ENCODE results near the gene CHAF1B. TPM values are rescaled to one million over a fixed set of nuclear protein-coding genes. Genes with fewer than 3 reads are reported as not detected.
"Not testable (repeated sequence)": the region's sequence is repeated elsewhere in the genome, so short reads cannot be mapped to it uniquely, and the experiment has no call there.

CHAF1B gene
- polyA plus RNA-seq (2013, experiment 1 of 2; ENCODE audit: insufficient read length) = 11.5 TPM
- 3.4 TPM for polyA plus RNA-seq (2013, experiment 2 of 2; ENCODE audit: insufficient read length)

- peak; percentile 67 for DNase-seq
These were observed at the start of gene CHAF1B for GRCh38 chr21:36385233-36386030. Gene CHAF1B (plus strand): TSS chr21:36385392. CDS start chr21:36386137, 745 bp downstream.

- peak; percentile 83 for DNase-seq
These were observed 48.1 kb upstream of the CHAF1B start for GRCh38 chr21:36337099-36337509.

DNA sequence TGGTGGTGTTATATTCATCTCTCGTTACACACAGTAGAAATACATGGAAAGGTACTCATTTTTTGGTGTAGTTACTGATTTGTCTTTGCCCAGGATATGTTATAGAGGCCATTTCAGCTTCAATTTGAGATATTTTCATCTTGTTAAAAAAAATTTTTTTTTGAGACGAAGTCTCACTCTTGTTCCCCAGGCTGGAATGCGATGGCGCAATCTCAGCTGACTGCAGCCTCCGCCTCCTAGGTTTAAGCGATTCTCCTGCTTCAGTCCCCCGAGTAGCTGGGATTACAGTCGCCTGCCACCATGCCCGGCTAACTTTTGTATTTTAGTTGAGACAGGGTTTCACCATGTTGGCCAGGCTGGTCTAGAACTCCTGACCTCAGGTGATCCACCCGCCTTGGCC is 46.2 kb upstream of the CHAF1B start:
- no peak for DNase-seq

- not testable (repeated sequence) for DNase-seq
These were observed 42.6 kb upstream of the CHAF1B start for GRCh38 chr21:36342581-36342980.

DNA sequence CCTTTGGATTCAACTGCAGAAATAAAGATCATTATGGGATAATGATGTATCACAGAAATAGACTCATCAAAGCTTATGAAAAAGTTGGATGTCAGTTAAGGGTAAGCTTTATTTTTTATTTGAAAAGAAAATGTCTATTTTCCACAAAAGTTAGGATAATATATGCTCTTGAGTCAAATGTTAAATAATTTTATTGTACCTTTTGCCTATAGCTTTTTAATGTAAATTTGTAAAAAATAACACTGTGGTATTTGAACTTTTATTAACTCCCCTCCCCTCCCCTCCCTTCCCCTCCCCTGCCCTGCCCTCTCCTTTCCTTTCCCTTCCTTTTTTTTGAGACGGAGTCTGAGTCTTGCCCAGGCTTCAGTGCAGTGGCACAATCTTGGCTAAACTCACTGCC is 40.3 kb upstream of the CHAF1B start:
- DNase-seq = no peak

DNA sequence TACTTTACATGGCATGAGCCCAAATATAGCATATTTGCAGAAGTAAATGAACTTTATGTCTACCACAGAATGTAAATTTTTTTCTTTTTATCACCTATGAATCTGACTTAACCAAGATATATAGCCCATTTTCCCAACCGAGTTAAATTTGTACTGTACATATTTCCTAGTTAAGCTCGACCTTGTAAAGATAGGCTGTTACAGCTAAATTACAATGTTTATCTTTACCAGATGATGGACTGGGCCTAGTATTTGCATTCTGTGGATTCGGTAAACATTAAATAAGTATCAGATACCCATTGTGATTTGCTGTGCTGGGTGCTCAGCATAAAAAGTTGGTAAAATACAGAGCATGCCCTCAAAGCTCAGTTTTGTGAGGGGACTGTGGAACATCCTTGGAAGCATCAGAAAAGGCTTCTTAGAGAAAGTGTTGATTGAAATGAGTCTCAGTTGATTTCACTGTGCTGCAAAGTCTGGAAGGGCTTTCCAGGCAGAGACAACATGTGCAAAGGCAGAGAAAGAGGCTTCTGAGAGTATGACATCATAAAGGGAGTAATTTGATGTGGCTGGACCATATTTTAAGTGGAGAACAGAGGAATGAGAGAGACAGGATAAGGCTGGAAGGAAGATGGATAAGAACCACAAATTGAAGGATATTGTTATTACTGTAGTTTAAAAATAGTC is 37.8 kb upstream of the CHAF1B start:
- peak; percentile 36 for DNase-seq

GRCh38 chr21:36347962-36348328 is 37.2 kb upstream of the CHAF1B start:
- DNase-seq = peak; percentile 41

DNA sequence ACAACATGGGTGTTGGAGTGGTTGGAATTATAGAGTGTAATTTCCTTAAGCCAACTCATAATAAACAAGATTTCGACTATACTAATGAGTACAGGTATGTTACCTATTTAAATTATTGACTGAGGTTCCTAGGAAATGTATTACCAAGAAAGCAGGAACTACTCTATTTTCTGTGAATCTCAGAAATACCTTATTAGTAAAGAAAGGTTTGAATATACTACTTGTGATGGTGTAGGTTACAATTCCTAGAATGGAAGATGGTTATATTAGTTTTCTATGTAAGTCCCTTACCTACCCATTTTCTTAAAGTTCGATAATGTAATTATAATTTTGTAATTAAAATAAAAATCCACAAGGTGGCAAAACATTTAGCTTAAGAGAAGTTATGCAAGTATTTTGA is 35.9 kb upstream of the CHAF1B start:
- no peak for DNase-seq

- peak; percentile 80 for DNase-seq
These were observed 34.8 kb upstream of the CHAF1B start for GRCh38 chr21:36350282-36350910.

DNA sequence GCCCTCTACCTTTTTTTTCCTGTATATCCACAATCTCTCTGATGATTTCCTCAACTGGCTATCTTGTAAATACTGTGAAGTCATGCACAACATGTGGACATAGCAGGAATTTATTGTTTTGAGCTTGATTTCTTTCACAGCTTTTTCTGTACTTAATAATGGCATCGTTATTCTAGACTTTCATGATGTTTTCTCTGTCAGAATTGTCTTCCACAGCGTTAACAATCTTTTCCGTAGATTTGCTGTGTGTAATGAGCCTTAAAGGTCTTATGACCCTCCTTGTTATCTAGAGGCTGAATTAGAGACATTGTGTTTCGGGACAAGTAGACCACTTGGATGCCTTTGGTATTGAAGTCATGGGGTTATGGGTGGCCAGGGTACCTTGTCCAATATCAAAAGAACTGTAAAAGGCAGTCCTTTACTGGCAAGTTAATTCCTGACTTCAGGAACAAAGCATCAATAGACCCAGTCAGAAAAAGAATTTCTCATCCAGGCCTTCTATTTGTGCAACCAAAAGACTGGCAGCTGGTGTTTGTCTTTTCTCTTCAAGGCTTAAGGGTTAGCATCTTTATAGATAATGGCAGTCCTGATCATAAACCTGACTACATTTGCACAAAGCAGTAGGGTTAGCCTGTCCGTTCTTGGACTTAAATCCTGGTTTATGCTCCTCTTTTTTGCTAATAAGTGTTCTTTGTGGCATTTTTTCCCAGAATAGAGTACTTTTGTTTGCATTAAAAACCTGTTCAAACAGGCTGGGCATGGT is 30.1 kb upstream of the CHAF1B start:
- no peak for DNase-seq

DNA sequence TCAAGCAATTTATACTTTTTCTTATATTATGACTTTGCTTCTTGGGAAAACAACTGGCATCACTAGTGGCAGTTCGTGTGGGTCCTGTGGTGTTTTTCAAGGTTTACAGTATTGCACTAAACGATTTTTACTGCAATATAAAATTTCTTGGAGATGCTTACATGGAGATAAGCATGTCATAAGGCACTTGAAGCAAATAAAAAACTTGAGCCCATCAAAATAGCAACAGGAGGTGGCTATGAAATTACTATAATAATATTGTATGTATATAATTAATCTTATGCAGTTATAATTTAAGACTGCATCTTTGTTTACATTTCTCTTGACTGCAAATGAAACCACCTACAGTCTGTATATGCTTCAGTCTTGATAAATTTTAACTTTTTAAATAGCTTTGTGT is 29.3 kb upstream of the CHAF1B start:
- DNase-seq = no peak

- DNase-seq = no peak
These were observed 26.0 kb upstream of the CHAF1B start for GRCh38 chr21:36359185-36359584.

- DNase-seq = no peak
These were observed 16.0 kb upstream of the CHAF1B start for GRCh38 chr21:36369064-36369685.

- DNase-seq = no peak
These were observed 9.2 kb upstream of the CHAF1B start for GRCh38 chr21:36375994-36376393.

DNA sequence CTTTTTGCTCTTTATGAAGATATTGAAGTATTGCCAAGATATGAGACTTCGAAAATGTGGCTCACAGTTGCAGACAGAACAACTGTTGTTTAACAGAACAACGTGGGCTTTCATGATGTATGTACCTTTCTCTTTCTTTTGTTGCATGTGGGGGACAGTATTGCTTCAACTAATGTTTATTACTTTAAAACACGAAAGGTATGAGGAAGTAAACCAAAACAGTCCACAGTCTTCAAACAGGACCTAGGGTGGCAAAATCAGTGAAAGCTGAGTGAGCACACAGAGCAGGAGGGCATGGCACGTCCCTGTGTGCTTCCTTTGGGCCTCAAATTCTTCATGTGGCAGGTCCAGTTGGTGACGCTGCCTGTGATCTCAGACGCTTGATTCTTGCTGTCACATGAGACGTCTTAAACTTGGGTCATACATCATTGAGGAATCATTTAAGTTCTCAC is 7.8 kb upstream of the CHAF1B start:
- no peak for DNase-seq

DNA sequence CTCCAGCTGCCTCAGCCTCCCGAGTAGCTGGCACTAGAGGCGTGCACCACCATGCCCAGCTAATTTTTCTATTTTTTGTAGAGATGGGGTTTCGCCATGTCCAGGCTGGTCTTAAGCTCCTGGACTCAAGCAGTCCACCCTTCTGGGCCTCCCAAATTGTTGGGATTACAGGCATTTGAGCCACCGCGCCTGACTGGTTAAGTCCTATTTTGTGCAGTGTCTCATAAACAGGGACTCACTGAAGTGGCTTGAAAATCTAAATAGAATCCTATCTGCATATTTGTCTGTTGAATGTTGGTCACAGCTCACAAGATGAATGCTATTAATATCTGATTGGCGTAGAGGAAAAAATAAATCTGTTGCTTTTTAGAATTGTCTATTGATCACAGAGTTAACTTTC is 5.9 kb upstream of the CHAF1B start:
- DNase-seq = peak; percentile 8

DNA sequence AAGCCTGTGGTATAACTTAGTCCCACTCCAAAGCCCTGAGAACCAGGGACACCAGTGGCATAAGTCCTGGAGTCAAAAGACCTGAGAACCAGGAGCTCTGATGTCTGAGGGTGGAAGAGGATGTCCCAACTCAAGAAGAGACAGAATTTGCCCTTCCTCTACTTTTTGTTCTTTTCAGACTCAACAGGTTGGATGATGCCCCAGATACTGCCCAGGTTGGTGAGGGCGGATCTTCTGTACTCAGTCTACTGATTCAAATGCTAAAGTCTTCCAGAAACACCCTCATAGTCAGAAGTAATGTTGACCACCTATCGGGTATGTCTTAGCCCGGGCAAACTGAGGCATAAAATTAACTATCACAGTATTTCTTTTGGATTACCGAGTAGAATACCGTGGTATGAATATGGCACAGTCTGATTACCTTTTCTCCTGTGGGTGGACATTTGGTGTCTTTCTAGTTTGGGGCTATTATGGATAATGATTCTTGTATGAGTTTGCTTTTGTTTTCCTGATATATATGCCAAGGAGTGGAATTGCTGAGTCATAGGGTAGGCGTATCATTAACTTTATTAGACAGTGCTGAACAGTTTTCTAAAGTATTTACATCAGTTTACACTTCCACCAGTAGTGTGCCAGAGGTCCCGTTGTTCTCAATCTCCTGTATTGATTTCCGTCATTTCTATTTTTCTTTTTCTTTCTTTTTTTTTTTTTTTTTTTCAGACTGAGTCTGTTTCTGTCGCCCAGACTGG is 3.2 kb upstream of the CHAF1B start:
- peak; percentile 7 for DNase-seq

GRCh38 chr21:36382722-36383121 is 2.5 kb upstream of the CHAF1B start:
- DNase-seq = not testable (repeated sequence)

DNA sequence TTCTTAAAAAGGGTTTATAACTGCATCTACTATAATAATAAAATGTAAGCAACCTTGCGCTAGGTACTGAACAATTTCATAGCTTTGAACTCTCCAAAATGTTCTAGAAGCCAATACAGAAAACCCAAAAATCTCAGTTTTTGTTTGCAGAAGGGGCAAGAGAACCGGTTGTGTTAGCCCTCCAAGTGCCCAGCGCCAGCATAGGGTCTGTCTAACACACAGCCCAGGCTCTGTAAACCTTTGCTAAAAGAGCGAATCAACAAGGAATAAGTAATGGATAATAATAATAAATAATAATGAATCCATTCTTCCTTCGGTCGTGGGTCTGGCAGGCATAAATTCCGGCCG is 333 bp upstream of the CHAF1B start:
- no peak for DNase-seq

DNA sequence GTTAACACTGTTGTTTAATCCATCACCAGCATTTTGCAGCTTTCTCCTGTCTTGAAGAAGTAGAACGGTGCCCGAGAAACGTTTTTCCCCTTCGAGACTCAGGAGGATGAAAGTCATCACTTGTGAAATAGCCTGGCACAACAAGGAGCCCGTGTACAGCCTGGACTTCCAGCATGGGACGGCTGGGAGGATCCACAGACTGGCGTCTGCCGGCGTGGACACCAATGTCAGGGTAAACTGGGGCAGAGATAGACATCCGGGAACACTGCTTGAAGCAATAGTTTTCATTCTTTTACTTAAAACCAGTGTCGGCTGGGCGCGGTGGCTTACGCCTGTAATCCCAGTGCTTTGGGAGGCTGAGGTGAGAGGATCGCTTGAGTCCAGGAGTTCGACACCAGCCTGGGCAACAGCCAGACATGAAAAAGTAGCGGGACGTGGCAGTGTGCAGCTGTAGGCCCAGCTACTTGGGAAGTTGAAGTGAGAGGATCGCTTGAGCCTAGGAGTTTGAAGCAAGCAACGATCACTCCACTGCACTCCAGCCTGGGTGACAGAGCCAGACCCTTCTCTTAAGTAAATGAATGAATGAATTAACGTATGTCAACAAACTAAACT is 945 bp downstream of the CHAF1B start:
- DNase-seq = no peak

- no peak for DNase-seq
These were observed 2.9 kb downstream of the CHAF1B start for GRCh38 chr21:36388096-36388495.
